ENCODE measurements around the gene MTHFR.

Gene MTHFR

DNA sequence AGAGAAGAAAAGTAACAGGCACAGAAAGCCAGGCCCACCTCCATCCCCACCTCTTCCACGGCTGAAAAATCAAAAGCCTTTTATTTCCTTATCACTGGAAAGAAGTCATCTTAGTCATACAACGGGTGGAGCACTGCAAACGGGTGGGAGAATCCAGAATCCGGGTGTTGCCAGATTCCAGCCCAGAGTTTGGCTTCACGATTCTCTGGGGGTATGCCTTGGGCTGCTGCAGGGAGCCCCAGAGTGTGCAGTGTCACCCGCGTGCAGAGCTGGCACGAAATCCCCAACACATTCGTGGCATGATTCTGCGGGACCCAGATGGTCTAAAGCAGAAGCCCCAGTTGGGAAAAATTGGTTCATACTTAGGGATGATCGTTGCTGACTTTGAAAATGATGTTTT, 44.4 kb upstream of the MTHFR start:
- TF ChIP-seq TCF12 (IDR thresholded peaks at IDR 0.05; ENCODE audit: low read depth) (no peak), EP300 (IDR thresholded peaks at IDR 0.05; ENCODE audit: borderline replicate concordance) (no peak), ZBTB7A (IDR thresholded peaks at IDR 0.05; ENCODE audit: low read depth) (no peak), FOXM1 (IDR thresholded peaks at IDR 0.05; ENCODE audit: borderline replicate concordance, low read depth) (no peak), NFIC (IDR thresholded peaks at IDR 0.05) (no peak), CREB1 (IDR thresholded peaks at IDR 0.05; ENCODE audit: low read depth) (no peak), TAF1 (IDR thresholded peaks at IDR 0.05; ENCODE audit: low read depth) (no peak)
- TF ChIP-seq, protein P1, sequence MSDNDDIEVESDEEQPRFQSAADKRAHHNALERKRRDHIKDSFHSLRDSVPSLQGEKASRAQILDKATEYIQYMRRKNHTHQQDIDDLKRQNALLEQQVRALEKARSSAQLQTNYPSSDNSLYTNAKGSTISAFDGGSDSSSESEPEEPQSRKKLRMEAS (IDR thresholded peaks at IDR 0.05): no peak
- TF ChIP-seq, protein P2, sequence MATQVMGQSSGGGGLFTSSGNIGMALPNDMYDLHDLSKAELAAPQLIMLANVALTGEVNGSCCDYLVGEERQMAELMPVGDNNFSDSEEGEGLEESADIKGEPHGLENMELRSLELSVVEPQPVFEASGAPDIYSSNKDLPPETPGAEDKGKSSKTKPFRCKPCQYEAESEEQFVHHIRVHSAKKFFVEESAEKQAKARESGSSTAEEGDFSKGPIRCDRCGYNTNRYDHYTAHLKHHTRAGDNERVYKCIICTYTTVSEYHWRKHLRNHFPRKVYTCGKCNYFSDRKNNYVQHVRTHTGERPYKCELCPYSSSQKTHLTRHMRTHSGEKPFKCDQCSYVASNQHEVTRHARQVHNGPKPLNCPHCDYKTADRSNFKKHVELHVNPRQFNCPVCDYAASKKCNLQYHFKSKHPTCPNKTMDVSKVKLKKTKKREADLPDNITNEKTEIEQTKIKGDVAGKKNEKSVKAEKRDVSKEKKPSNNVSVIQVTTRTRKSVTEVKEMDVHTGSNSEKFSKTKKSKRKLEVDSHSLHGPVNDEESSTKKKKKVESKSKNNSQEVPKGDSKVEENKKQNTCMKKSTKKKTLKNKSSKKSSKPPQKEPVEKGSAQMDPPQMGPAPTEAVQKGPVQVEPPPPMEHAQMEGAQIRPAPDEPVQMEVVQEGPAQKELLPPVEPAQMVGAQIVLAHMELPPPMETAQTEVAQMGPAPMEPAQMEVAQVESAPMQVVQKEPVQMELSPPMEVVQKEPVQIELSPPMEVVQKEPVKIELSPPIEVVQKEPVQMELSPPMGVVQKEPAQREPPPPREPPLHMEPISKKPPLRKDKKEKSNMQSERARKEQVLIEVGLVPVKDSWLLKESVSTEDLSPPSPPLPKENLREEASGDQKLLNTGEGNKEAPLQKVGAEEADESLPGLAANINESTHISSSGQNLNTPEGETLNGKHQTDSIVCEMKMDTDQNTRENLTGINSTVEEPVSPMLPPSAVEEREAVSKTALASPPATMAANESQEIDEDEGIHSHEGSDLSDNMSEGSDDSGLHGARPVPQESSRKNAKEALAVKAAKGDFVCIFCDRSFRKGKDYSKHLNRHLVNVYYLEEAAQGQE (IDR thresholded peaks at IDR 0.05; ENCODE audit: low read depth): no peak

DNA sequence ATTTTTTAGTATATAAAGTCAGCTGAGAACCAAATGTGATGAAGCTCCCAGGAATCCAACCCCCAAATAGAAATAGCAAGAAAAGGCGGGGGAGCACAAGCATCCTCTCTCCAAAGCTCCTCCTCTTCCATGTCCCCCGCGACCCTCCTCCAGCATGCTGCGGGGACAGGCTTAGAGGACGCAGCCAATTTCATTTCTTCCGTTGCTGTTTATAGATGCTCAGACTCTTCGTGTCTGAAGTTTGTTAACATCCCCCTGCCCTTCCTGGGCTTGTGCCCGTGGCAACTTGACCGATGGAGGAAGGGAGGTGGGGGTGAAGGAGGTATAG, 42.6 kb upstream of the MTHFR start:
- no peak for TF ChIP-seq EP300 (IDR thresholded peaks at IDR 0.05; ENCODE audit: borderline replicate concordance)
- TF ChIP-seq CREB1 (IDR thresholded peaks at IDR 0.05; ENCODE audit: low read depth): no peak
- TF ChIP-seq, protein P3, sequence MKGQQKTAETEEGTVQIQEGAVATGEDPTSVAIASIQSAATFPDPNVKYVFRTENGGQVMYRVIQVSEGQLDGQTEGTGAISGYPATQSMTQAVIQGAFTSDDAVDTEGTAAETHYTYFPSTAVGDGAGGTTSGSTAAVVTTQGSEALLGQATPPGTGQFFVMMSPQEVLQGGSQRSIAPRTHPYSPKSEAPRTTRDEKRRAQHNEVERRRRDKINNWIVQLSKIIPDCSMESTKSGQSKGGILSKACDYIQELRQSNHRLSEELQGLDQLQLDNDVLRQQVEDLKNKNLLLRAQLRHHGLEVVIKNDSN (IDR thresholded peaks at IDR 0.05): no peak
- TF ChIP-seq TAF1 (IDR thresholded peaks at IDR 0.05; ENCODE audit: low read depth): no peak
- no peak for TF ChIP-seq FOXM1 (IDR thresholded peaks at IDR 0.05; ENCODE audit: borderline replicate concordance, low read depth)
- TF ChIP-seq YY1 (IDR thresholded peaks at IDR 0.05; ENCODE audit: low read depth): no peak
- no peak for TF ChIP-seq ZBTB7A (IDR thresholded peaks at IDR 0.05; ENCODE audit: low read depth)
- TF ChIP-seq CEBPB (IDR thresholded peaks at IDR 0.05): no peak
- TF ChIP-seq RAD21 (IDR thresholded peaks at IDR 0.05; ENCODE audit: low read depth): no peak
- no peak for TF ChIP-seq TCF12 (IDR thresholded peaks at IDR 0.05; ENCODE audit: low read depth)
- no peak for TF ChIP-seq TEAD4 (IDR thresholded peaks at IDR 0.05)
- no peak for TF ChIP-seq EGR1 (IDR thresholded peaks at IDR 0.05)
- TF ChIP-seq, protein P1 (IDR thresholded peaks at IDR 0.05): no peak
- TF ChIP-seq, protein P2 (IDR thresholded peaks at IDR 0.05; ENCODE audit: low read depth): no peak
- no peak for TF ChIP-seq NFIC (IDR thresholded peaks at IDR 0.05)

DNA sequence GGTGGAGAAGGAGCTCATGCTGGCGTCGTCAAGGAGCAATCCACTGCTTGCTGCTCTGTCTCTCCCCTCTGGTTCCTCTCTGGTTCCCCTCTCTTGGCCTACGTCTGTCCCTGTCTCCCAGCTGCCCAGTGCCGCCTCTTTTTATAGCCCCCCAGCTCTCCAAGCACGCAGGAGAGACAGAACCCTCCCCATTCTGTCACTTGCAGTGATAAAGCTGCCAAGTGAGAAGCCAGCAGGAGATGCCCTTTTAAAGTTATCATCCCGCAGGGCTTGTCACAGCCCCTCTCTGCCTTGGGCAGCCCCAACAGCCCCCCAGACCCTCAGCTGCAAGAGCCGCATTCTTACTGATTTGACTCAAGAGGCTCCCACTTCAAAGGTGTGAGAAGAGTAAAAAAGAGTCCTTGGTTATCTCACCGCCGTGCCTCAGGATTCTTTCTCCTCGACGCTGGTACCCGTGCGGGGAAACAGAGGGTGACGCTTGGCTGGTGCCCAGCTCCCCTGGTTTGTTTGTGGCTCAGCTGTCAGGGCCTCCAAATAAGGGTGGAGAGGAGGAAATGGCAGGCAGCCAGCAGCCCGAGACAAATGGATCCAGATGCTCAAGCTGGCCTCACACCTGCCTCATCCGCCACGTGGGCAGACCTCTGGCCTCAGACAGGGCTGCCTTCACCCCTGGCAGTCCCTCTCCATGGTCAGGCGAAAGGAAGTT, 42.1 kb upstream of the MTHFR start, which contains the start of gene NPPA:
Gene NPPA (minus strand): TSS at position 117 of the 706 bp plus-strand sequence. CDS start 99 bp downstream, at position 18.
- TF ChIP-seq CEBPB (IDR thresholded peaks at IDR 0.05): no peak
- TF ChIP-seq YY1 (IDR thresholded peaks at IDR 0.05; ENCODE audit: low read depth): no peak
- TF ChIP-seq FOXM1 (IDR thresholded peaks at IDR 0.05; ENCODE audit: borderline replicate concordance, low read depth): no peak
- TF ChIP-seq EP300 (IDR thresholded peaks at IDR 0.05; ENCODE audit: borderline replicate concordance): no peak
- TF ChIP-seq, protein P2 (IDR thresholded peaks at IDR 0.05; ENCODE audit: low read depth): no peak
- TF ChIP-seq RAD21 (IDR thresholded peaks at IDR 0.05; ENCODE audit: low read depth): no peak
- TF ChIP-seq NFIC (IDR thresholded peaks at IDR 0.05): no peak
- TF ChIP-seq ZBTB7A (IDR thresholded peaks at IDR 0.05; ENCODE audit: low read depth): no peak
- TF ChIP-seq TEAD4 (IDR thresholded peaks at IDR 0.05): no peak
- TF ChIP-seq CREB1 (IDR thresholded peaks at IDR 0.05; ENCODE audit: low read depth): no peak
- TF ChIP-seq, protein P3 (IDR thresholded peaks at IDR 0.05): no peak
- TF ChIP-seq EGR1 (IDR thresholded peaks at IDR 0.05): no peak
- TF ChIP-seq TAF1 (IDR thresholded peaks at IDR 0.05; ENCODE audit: low read depth): no peak
- TF ChIP-seq, protein P1 (IDR thresholded peaks at IDR 0.05): no peak
- TF ChIP-seq TCF12 (IDR thresholded peaks at IDR 0.05; ENCODE audit: low read depth): no peak
